Ovary (tissue), 3 donors: ENCODE data around the gene CPED1.

Source experiments
- EP300 ChIP-seq: sonication (generic); formaldehyde crosslinking; IDR thresholded peaks from one replicate; pipeline ENCODE4 v1.6.1; 2017; ENCODE audit warnings: antibody characterized with exemption
- POLR2A ChIP-seq: fragments of 450-650 bp; IDR thresholded peaks from one replicate; pipeline ENCODE4 v1.6.1; 2017; ENCODE audit warnings: antibody characterized with exemption, mild to moderate bottlenecking, moderate library complexity
- TF ChIP-seq, protein P1 (sequence below), 3 donors: fragments of 450-650 bp in 2 of 3; fragments of 200-600 bp in 1 of 3; IDR thresholded peaks; one replicate each; pipeline versions ENCODE4 v1.5.1 to v1.8.0; 2016 to 2022; ENCODE audit warnings: antibody characterized with exemption in 3 of 3, mild to moderate bottlenecking in 1 of 3
- donor health status: DM: no; HTN: no; CAD: no.

DNA sequence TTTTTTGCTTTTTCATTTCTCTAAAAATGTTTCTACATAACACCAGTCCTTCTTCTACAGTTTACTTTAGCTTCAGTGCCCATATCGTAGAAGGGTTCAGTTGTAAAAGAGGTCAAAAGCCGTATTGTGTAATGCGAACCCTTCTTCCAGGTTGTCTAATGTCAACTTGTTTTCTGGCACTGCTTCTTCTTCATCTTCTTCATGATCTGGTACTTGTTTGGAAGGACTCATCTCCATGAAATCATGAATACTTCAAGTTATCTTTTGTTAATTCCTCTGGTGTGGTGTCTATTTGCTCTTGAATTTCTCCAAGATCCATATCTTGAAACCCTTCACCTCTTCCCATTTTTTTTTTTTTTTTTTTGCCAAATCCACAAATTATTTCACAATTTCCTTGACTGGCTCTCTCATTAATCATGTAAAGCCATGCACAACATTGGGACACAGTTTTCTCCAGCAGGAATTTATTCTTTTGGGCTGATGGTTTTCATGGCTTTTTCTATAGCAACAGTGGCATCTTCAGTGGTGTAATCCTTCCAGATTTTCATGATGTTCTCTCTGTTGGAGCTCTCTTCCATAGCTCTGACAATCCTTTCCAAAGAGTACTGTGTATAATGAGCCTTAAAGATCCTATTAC, 85.1 kb downstream of the CPED1 start:
- TF ChIP-seq POLR2A (no peak), EP300 (no peak)
- TF ChIP-seq, protein P1, sequence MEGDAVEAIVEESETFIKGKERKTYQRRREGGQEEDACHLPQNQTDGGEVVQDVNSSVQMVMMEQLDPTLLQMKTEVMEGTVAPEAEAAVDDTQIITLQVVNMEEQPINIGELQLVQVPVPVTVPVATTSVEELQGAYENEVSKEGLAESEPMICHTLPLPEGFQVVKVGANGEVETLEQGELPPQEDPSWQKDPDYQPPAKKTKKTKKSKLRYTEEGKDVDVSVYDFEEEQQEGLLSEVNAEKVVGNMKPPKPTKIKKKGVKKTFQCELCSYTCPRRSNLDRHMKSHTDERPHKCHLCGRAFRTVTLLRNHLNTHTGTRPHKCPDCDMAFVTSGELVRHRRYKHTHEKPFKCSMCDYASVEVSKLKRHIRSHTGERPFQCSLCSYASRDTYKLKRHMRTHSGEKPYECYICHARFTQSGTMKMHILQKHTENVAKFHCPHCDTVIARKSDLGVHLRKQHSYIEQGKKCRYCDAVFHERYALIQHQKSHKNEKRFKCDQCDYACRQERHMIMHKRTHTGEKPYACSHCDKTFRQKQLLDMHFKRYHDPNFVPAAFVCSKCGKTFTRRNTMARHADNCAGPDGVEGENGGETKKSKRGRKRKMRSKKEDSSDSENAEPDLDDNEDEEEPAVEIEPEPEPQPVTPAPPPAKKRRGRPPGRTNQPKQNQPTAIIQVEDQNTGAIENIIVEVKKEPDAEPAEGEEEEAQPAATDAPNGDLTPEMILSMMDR (IDR thresholded peaks at IDR 0.05): no peak
